Peyer's patch (tissue), 4 donors: ENCODE results near the gene CFAP77.

Experiments
- POLR2A ChIP-seq, 2 donors: fragments of 450-650 bp; IDR thresholded peaks; one replicate each; pipeline ENCODE4 v1.5.1; 2017; ENCODE audit warnings: antibody characterized with exemption in 2 of 2, mild to moderate bottlenecking in 2 of 2, moderate library complexity in 2 of 2
- TF ChIP-seq, protein P1 (sequence below), 6 experiments: fragments of 450-650 bp in 4 of 6; fragments of 200-600 bp in 2 of 6; sonication (generic) in 1 of 6; IDR thresholded peaks; one replicate each; pipeline ENCODE4 v1.5.1; 2017 to 2019; ENCODE audit warnings: antibody characterized with exemption in 6 of 6, mild to moderate bottlenecking in 3 of 6, moderate library complexity in 1 of 6

- no peak for TF ChIP-seq POLR2A (IDR thresholded peaks at IDR 0.05)
- TF ChIP-seq, protein P1, sequence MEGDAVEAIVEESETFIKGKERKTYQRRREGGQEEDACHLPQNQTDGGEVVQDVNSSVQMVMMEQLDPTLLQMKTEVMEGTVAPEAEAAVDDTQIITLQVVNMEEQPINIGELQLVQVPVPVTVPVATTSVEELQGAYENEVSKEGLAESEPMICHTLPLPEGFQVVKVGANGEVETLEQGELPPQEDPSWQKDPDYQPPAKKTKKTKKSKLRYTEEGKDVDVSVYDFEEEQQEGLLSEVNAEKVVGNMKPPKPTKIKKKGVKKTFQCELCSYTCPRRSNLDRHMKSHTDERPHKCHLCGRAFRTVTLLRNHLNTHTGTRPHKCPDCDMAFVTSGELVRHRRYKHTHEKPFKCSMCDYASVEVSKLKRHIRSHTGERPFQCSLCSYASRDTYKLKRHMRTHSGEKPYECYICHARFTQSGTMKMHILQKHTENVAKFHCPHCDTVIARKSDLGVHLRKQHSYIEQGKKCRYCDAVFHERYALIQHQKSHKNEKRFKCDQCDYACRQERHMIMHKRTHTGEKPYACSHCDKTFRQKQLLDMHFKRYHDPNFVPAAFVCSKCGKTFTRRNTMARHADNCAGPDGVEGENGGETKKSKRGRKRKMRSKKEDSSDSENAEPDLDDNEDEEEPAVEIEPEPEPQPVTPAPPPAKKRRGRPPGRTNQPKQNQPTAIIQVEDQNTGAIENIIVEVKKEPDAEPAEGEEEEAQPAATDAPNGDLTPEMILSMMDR (IDR thresholded peaks at IDR 0.05): no peak
These were observed 186.2 kb downstream of the CFAP77 start for GRCh38 chr9:132596200-132596599.
